GM10847 (cell line): ENCODE results near the gene AOAH.

ENCODE experiments used
- POLR2A ChIP-seq: IDR thresholded peaks from 2 replicates; pipeline ENCODE4 v1.6.1; 2011; ENCODE audit not compliant: insufficient read length; ENCODE audit errors: extremely low read depth

The AOAH gene

GRCh38 chr7:36683695-36684357 is 40.5 kb downstream of the AOAH start:
- no peak for TF ChIP-seq POLR2A

GRCh38 chr7:36683111-36683510 is 41.2 kb downstream of the AOAH start:
- no peak for TF ChIP-seq POLR2A

DNA sequence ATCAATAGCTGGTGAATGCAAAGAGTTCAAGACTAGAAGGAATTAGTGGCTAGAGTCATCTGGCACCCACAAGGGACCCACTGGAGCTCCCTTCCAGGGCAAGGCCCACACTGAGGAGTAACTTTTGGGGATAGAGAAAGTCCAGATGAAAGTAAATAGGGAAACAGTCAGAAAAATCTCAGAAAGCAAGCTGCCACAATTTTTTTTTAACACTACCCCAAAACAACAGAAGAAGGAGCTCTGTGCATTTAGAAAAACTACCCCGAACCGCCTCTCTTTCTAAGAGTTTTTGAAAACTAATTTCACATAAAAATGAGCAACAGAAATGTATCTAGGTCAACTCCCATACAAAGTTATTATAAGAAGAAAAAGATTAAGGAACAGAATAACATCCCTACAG is 42.2 kb downstream of the AOAH start:
- TF ChIP-seq POLR2A = no peak

- no peak for TF ChIP-seq POLR2A
These were observed 46.4 kb downstream of the AOAH start for GRCh38 chr7:36677769-36678437.

GRCh38 chr7:36673703-36674102 is 50.6 kb downstream of the AOAH start:
- TF ChIP-seq POLR2A = no peak

DNA sequence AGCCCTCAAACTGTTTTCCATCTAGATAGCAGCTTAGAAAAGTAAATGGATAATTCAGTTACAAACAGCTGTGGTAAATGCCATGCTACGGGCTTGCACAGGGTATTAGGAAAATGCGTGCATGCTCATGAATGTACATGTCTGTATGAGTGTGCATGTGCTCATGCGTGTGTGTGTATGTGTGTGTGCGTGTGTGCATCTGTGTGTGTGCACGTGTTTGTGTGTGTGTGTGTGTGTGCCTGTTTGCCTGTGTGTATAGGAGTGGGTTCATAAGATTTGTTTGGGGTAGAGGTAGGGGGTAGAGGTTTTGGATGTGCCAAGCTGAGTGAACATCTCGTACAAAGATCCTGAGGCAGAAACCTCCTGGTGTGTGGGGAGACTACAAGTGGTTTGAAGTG is 52.9 kb downstream of the AOAH start:
- TF ChIP-seq POLR2A = no peak

GRCh38 chr7:36670585-36671431 is 53.5 kb downstream of the AOAH start:
- no peak for TF ChIP-seq POLR2A

GRCh38 chr7:36668750-36669149 is 55.5 kb downstream of the AOAH start:
- TF ChIP-seq POLR2A = no peak

GRCh38 chr7:36668080-36668479 is 56.2 kb downstream of the AOAH start:
- no peak for TF ChIP-seq POLR2A

GRCh38 chr7:36667007-36667745 is 57.1 kb downstream of the AOAH start:
- no peak for TF ChIP-seq POLR2A

- no peak for TF ChIP-seq POLR2A
These were observed 60.8 kb downstream of the AOAH start for GRCh38 chr7:36663481-36663880.

DNA sequence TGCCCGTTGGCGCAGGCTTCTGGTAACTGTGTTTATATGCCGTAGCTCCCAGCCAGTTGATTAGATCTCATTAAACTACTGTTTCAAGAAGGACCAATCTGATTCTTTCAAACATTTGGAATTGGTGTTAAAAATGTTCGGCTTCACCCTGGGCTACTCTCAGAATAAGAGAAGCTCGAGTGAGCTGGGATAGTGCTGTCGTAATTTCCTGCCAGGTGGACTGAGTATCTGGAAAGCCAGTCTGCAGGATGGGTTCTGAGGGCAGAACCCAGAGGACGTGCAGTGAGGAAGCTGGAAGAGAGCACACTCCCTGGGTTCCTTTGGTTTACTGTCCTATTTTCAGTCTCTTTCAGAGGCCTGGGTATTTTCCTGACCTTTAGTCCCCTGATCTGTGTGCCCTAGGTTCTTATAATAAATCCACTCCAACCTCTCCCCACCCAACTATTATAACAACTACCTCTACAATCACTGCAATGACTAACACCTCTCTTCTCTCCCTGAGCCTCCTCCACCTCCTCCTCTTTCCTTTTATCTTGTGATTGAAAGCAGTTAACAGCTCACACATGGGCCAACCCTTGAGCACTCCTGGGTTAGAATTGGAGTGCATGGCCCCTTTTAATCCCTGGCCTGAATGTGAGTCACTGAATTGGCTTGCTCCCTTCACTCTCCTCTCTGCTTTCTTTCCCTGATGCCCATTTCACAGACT is 63.0 kb downstream of the AOAH start:
- no peak for TF ChIP-seq POLR2A

- no peak for TF ChIP-seq POLR2A
These were observed 64.5 kb downstream of the AOAH start for GRCh38 chr7:36659638-36660341.

GRCh38 chr7:36659172-36659516 is 65.2 kb downstream of the AOAH start:
- TF ChIP-seq POLR2A = no peak

DNA sequence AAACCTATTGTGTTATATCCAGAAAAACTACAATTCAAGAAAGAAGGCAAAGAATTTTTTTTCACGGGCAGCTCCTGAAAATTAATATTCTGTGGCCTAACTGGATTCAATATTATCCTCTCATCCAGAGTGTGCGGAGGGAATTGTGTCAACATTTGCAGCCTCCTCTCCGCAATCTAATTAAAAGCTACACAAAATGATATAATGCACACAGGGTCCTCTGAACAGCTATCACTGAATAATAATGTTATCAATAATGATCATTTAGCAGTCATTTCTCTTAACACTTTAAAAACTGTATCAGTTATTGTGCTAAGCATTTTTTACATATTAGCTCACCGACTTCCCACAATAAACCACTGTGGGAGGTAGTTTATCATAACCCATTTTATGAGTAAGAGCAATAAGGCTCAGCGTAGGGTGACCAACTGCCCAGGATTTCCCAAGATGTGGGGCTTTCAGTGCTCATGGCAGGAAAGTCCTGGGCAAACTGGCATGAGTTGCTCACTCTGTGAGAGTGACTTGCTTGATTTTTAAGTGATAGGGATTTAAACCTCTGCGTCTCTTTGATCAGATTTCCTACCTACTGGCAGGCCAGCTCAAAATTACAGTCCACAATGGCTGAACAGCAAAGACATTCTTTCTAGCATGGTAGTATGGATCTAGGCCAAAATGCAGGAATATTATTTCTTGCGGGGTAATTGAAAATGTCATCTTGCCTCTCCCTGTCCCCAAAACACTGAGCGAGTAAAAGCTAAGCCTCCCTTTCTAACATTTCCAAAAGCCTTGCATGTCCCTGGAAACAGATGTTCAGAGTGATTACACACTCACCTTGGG is 65.7 kb downstream of the AOAH start:
- TF ChIP-seq POLR2A = no peak
